ENCODE measurements around the gene LRRFIP1.

GRCh38 chr2:237708961-237709360 is 81.6 kb downstream of the LRRFIP1 start:
- no peak for TF ChIP-seq POLR2A (IDR thresholded peaks at IDR 0.05)
- TF ChIP-seq CTCF (IDR thresholded peaks at IDR 0.05) = no peak

Measured in prostate gland (tissue), 2 donors.